ENCODE data around the gene GPR34.
"Not testable (repeated sequence)": the region's sequence is repeated elsewhere in the genome, so short reads cannot be mapped to it uniquely, and the experiment has no call there.

DNA sequence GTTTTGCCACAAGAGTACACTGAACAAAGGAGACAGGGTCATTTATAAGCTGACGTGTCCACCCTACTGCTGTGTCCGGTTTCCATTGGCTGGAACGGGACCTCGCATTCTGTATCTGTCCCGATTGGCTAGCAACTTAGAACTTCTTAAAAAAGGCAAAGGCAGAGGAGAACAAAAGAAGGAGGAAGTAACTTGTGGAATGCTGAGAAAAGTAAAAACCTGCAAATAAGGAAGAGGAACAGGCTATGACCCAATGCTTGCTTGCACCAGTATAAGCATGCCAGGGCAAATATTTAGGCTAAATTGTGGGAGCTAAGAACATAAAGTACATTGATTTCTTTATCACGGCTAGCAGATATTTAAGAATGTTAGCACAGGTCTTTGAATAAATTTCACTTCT, 30.8 kb downstream of the GPR34 start:
- TF ChIP-seq ZNF670 (CRISPR knock-in tag; IDR thresholded peaks at IDR 0.05; ENCODE audit: borderline replicate concordance); NFYB (CRISPR knock-in tag; IDR thresholded peaks at IDR 0.05); IRX3 (CRISPR knock-in tag; IDR thresholded peaks at IDR 0.05; ENCODE audit: borderline replicate concordance, low read depth); KLF6 (CRISPR knock-in tag; IDR thresholded peaks at IDR 0.05); SMAD3 (CRISPR knock-in tag; IDR thresholded peaks at IDR 0.05); CEBPB (IDR thresholded peaks at IDR 0.05; ENCODE audit: borderline replicate concordance, low read depth, low read length); KLF9 (CRISPR knock-in tag; IDR thresholded peaks at IDR 0.05; ENCODE audit: low read depth); CREB1 (IDR thresholded peaks at IDR 0.05); CREB1 (CRISPR knock-in tag; IDR thresholded peaks at IDR 0.05); ZNF263 (CRISPR knock-in tag; IDR thresholded peaks at IDR 0.05): not testable (repeated sequence)
- TF ChIP-seq, protein P1, sequence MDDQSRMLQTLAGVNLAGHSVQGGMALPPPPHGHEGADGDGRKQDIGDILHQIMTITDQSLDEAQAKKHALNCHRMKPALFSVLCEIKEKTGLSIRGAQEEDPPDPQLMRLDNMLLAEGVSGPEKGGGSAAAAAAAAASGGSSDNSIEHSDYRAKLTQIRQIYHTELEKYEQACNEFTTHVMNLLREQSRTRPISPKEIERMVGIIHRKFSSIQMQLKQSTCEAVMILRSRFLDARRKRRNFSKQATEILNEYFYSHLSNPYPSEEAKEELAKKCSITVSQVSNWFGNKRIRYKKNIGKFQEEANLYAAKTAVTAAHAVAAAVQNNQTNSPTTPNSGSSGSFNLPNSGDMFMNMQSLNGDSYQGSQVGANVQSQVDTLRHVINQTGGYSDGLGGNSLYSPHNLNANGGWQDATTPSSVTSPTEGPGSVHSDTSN (CRISPR knock-in tag; IDR thresholded peaks at IDR 0.05; ENCODE audit: borderline replicate concordance), result not testable (repeated sequence)
- TF ChIP-seq, protein P2, sequence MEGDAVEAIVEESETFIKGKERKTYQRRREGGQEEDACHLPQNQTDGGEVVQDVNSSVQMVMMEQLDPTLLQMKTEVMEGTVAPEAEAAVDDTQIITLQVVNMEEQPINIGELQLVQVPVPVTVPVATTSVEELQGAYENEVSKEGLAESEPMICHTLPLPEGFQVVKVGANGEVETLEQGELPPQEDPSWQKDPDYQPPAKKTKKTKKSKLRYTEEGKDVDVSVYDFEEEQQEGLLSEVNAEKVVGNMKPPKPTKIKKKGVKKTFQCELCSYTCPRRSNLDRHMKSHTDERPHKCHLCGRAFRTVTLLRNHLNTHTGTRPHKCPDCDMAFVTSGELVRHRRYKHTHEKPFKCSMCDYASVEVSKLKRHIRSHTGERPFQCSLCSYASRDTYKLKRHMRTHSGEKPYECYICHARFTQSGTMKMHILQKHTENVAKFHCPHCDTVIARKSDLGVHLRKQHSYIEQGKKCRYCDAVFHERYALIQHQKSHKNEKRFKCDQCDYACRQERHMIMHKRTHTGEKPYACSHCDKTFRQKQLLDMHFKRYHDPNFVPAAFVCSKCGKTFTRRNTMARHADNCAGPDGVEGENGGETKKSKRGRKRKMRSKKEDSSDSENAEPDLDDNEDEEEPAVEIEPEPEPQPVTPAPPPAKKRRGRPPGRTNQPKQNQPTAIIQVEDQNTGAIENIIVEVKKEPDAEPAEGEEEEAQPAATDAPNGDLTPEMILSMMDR (CRISPR knock-in tag; IDR thresholded peaks at IDR 0.05), result not testable (repeated sequence)

Data from HepG2 (cell line).